Embryonic facial prominence (tissue), 1 donor: ENCODE data around the gene HBP1.
"Not testable (repeated sequence)": the region's sequence is repeated elsewhere in the genome, so short reads cannot be mapped to it uniquely, and the experiment has no call there.

Experiments used
- DNase-seq: peaks from one replicate; pipeline ENCODE4 v3.0.0-alpha.2; 2016; ENCODE audit errors: extremely low spot score

HBP1 gene

GRCh38 chr7:107185716-107186115, 16.9 kb downstream of the HBP1 start:
- DNase-seq: no peak

GRCh38 chr7:107186240-107186639, 17.4 kb downstream of the HBP1 start:
- DNase-seq: no peak

- DNase-seq: no peak
Measured at GRCh38 chr7:107187774-107188173, 19.0 kb downstream of the HBP1 start.

GRCh38 chr7:107190090-107190489, 21.3 kb downstream of the HBP1 start:
- DNase-seq: no peak

- DNase-seq: no peak
Measured at GRCh38 chr7:107194052-107194451, 25.2 kb downstream of the HBP1 start.

GRCh38 chr7:107196834-107197610, 28.2 kb downstream of the HBP1 start:
- DNase-seq: no peak

GRCh38 chr7:107201795-107202450, 33.1 kb downstream of the HBP1 start:
- no peak for DNase-seq

- DNase-seq: no peak
Measured at GRCh38 chr7:107203607-107204006, 34.8 kb downstream of the HBP1 start.

- DNase-seq: no peak
Measured at GRCh38 chr7:107206136-107206535, 37.3 kb downstream of the HBP1 start.

- DNase-seq: no peak
Measured at GRCh38 chr7:107206706-107207105, 37.9 kb downstream of the HBP1 start.

- no peak for DNase-seq
Measured at GRCh38 chr7:107207459-107207858, 38.7 kb downstream of the HBP1 start.

GRCh38 chr7:107208024-107208521, 39.3 kb downstream of the HBP1 start:
- no peak for DNase-seq

- DNase-seq: no peak
Measured at GRCh38 chr7:107208563-107208962, 39.8 kb downstream of the HBP1 start.

GRCh38 chr7:107209565-107209964, 40.8 kb downstream of the HBP1 start:
- DNase-seq: no peak

- DNase-seq: no peak
Measured at GRCh38 chr7:107210400-107210799, 41.6 kb downstream of the HBP1 start.

- DNase-seq: no peak
Measured at GRCh38 chr7:107212725-107213124, 43.9 kb downstream of the HBP1 start.

GRCh38 chr7:107213193-107213788, 44.5 kb downstream of the HBP1 start:
- DNase-seq: no peak

GRCh38 chr7:107213945-107214344, 45.1 kb downstream of the HBP1 start:
- no peak for DNase-seq

GRCh38 chr7:107219563-107220244, 50.9 kb downstream of the HBP1 start:
- DNase-seq: no peak

GRCh38 chr7:107220356-107220755, 51.6 kb downstream of the HBP1 start:
- DNase-seq: no peak

- not testable (repeated sequence) for DNase-seq
Measured at GRCh38 chr7:107220806-107221205, 52.0 kb downstream of the HBP1 start.
